ENCODE data around the gene CDHR3. TPM values are rescaled to one million over a fixed set of nuclear protein-coding genes. Genes with fewer than 3 reads are reported as not detected.

The CDHR3 gene
- total RNA-seq, 1 donor from 2014 or later = 50.8 TPM

DNA sequence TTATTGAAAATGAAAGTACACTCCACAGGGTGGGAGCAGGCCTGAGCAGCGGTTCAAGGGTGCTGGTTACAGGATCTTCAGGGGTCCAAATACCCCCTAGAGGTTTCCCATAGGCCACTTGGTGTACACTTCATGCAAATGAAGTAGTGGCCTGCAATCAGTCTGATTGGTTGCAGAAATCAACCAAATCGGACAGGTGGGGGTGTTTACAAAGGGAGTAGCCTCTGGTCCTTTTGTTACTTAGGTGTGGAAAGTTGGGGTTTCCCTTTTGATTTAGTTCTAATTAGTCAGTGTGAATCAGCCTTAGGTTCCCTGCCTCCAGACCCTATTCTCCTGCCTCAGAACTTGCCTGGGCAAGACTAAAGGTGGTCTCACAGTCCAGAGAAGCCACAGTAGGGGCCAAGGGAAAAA lies 99.5 kb downstream of the CDHR3 start:
- DNase-seq = no peak
- TF ChIP-seq, protein P1, sequence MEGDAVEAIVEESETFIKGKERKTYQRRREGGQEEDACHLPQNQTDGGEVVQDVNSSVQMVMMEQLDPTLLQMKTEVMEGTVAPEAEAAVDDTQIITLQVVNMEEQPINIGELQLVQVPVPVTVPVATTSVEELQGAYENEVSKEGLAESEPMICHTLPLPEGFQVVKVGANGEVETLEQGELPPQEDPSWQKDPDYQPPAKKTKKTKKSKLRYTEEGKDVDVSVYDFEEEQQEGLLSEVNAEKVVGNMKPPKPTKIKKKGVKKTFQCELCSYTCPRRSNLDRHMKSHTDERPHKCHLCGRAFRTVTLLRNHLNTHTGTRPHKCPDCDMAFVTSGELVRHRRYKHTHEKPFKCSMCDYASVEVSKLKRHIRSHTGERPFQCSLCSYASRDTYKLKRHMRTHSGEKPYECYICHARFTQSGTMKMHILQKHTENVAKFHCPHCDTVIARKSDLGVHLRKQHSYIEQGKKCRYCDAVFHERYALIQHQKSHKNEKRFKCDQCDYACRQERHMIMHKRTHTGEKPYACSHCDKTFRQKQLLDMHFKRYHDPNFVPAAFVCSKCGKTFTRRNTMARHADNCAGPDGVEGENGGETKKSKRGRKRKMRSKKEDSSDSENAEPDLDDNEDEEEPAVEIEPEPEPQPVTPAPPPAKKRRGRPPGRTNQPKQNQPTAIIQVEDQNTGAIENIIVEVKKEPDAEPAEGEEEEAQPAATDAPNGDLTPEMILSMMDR (IDR thresholded peaks at IDR 0.05; ENCODE audit: partially characterized antibody, unreplicated experiment) = no peak
- peaks cover 11% of the 10 kb centered on the region for H3K36me3 Mint-ChIP-seq (ENCODE audit: unreplicated experiment)
- H3K9me3 Mint-ChIP-seq (ENCODE audit: unreplicated experiment) = no peaks in the 10 kb centered on the region
- H3K27ac Mint-ChIP-seq (ENCODE audit: unreplicated experiment) = peak overlapping the region; percentile 9
- H3K4me3 Mint-ChIP-seq (ENCODE audit: unreplicated experiment) = no peak overlapping the region
- peaks cover 23% of the 10 kb centered on the region for H3K4me1 Mint-ChIP-seq (ENCODE audit: low read depth, unreplicated experiment)
- no peaks in the 10 kb centered on the region for H3K27me3 Mint-ChIP-seq (ENCODE audit: unreplicated experiment)

DNA sequence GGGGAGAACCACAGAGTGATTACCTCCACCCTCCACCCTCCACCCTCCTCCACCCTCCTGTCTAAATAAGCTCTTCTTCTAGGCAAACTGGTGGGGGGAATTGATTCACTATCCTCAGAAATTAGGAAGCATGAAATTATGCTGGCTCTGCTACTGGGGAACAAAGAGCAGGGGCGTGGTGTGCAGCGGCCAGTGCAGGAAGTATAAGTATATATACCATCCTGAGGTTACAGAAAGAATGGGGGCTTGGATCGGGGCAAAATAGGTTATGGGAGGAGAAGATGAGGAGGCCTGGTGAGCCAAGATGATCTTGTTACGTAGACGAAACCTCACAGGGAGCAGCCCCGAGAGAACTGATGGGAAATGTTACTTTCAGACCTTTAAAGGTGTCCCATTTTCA lies 100.0 kb downstream of the CDHR3 start:
- peaks cover 11% of the 10 kb centered on the region for H3K36me3 Mint-ChIP-seq (ENCODE audit: unreplicated experiment)
- H3K4me1 Mint-ChIP-seq (ENCODE audit: low read depth, unreplicated experiment) = peaks cover 19% of the 10 kb centered on the region

DNA sequence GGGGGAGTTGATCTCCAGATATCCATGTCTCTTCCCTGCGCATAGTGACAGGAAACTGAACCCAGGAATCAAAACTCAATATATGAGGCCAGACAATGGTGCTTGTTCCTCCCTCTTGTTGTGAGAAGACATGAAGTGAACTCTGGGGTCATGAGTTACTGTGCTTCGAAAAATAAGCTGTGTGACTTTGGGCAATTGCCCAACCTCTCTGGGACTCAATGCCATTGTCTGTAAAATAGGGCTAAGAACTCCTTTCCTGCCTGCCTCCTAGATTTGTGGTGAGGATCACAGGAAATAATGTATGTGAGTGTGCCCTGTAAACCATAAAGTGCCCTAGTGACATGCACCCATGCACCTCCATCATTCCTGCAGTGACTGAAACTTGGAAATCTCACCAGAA lies 100.6 kb downstream of the CDHR3 start:
- Mint-ChIP-seq H3K9me3 (ENCODE audit: unreplicated experiment) (no peaks in the 10 kb centered on the region), H3K4me1 (ENCODE audit: low read depth, unreplicated experiment) (peaks cover 19% of the 10 kb centered on the region), H3K36me3 (ENCODE audit: unreplicated experiment) (peaks cover 11% of the 10 kb centered on the region), H3K4me3 (ENCODE audit: unreplicated experiment) (no peak overlapping the region), H3K27ac (ENCODE audit: unreplicated experiment) (peak overlapping the region; percentile 84), H3K27me3 (ENCODE audit: unreplicated experiment) (no peaks in the 10 kb centered on the region)
- DNase-seq = no peak
- TF ChIP-seq, protein P1 (IDR thresholded peaks at IDR 0.05; ENCODE audit: partially characterized antibody, unreplicated experiment) = no peak

More for the DNA sequence above, 100.0 kb downstream of the CDHR3 start:
- TF ChIP-seq, protein P1 (IDR thresholded peaks at IDR 0.05; ENCODE audit: partially characterized antibody, unreplicated experiment) = no peak
- H3K9me3 Mint-ChIP-seq (ENCODE audit: unreplicated experiment) = no peaks in the 10 kb centered on the region
- peak overlapping the region; percentile 9 for H3K27ac Mint-ChIP-seq (ENCODE audit: unreplicated experiment)
- DNase-seq = no peak
- no peaks in the 10 kb centered on the region for H3K27me3 Mint-ChIP-seq (ENCODE audit: unreplicated experiment)
- no peak overlapping the region for H3K4me3 Mint-ChIP-seq (ENCODE audit: unreplicated experiment)

DNA sequence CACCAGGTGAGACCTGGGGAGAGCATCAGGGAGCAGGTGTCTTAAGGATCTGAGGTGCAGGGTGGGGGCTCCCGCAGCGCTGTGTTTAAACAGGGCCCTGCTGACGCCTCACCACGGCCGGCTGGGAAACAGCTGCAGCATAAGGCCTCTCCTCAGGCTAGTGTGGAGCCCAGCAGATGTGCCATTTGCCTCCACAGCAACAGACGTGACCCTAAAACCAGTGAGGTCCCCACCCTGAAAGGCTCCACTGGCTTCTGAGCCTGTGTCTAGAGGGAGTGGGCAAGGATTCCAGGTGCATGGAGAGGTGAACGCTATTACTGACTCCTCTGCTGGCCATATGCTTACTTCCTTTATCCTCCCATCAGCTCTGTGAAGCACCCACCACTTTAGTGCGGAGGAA lies 101.3 kb downstream of the CDHR3 start:
- no peaks in the 10 kb centered on the region for H3K27me3 Mint-ChIP-seq (ENCODE audit: unreplicated experiment)
- peaks cover 6% of the 10 kb centered on the region for H3K36me3 Mint-ChIP-seq (ENCODE audit: unreplicated experiment)
- no peaks in the 10 kb centered on the region for H3K9me3 Mint-ChIP-seq (ENCODE audit: unreplicated experiment)
- no peak overlapping the region for H3K4me3 Mint-ChIP-seq (ENCODE audit: unreplicated experiment)
- TF ChIP-seq, protein P1 (IDR thresholded peaks at IDR 0.05; ENCODE audit: partially characterized antibody, unreplicated experiment) = no peak
- peak overlapping the region; percentile 84 for H3K27ac Mint-ChIP-seq (ENCODE audit: unreplicated experiment)
- peak; percentile 31 for DNase-seq
- peaks cover 14% of the 10 kb centered on the region for H3K4me1 Mint-ChIP-seq (ENCODE audit: low read depth, unreplicated experiment)

DNA sequence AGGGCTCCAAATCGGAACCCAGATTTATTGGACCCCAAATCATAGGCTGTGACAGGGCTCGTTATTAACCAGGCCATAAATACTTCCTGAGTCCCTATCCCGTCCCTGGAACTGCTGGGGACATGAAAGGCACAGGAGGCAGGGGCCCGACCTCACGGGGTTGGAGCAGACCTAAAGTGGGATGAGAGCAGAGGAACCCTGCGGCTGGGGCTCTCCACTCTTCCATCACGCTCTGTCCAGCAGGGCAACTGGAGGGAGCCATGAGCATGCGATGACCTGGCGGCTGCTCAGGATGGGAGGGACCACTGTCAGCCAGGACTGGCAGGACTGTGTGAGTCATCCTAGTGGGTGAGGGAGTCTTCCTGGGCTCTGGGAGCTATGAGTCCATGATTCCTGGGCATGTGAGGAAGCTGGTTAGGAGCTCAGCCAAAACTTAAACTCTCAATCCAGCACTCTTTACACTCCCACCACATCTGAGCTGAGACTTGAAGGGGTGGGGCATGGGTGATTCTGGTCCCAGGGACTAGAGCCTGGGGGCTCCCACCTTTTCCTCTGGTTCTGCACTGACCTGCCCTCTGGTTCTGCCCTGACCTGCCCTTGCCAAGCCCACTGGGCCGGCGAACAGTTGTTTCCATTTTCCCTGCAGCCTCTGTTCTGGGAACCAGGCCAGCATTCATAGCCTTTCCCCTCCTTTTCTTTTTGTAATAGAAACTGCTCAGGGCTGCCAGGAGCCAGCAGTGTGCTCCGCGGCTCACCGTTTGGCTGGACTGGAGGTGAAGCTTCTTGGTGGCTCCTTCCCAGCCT lies 101.9 kb downstream of the CDHR3 start:
- H3K27me3 Mint-ChIP-seq (ENCODE audit: unreplicated experiment) = no peaks in the 10 kb centered on the region
- DNase-seq = peak; percentile 39
- H3K4me1 Mint-ChIP-seq (ENCODE audit: low read depth, unreplicated experiment) = peaks cover 16% of the 10 kb centered on the region
- TF ChIP-seq, protein P1 (IDR thresholded peaks at IDR 0.05; ENCODE audit: partially characterized antibody, unreplicated experiment) = no peak
- peaks cover 5% of the 10 kb centered on the region for H3K36me3 Mint-ChIP-seq (ENCODE audit: unreplicated experiment)
- H3K9me3 Mint-ChIP-seq (ENCODE audit: unreplicated experiment) = no peaks in the 10 kb centered on the region
- no peak overlapping the region for H3K4me3 Mint-ChIP-seq (ENCODE audit: unreplicated experiment)
- H3K27ac Mint-ChIP-seq (ENCODE audit: unreplicated experiment) = peak overlapping the region; percentile 84
